Mesendoderm (in vitro differentiated cells): ENCODE results near the gene PRDX5.

Source experiments
- DNase-seq: peaks from one replicate; pipeline ENCODE4 v3.0.0; 2013
- H2AK5ac ChIP-seq: 2 replicates; pipeline ENCODE4 v1.6.1; 2013; ENCODE audit warnings: low read length, inconsistent platforms
- H2BK120ac ChIP-seq: 2 replicates; pipeline ENCODE4 v1.6.1; 2013; ENCODE audit warnings: low read depth, mild to moderate bottlenecking, low read length, moderate library complexity, mixed read lengths
- H2BK15ac ChIP-seq: replicated peaks from 2 replicates; pipeline ENCODE4 v1.6.1; 2013; ENCODE audit warnings: low read depth, mild to moderate bottlenecking, moderate library complexity
- H2BK5ac ChIP-seq: 2 replicates; pipeline ENCODE4 v1.6.1; 2013; ENCODE audit warnings: low read length, inconsistent platforms
- H3K18ac ChIP-seq: 2 replicates; pipeline ENCODE4 v1.6.1; 2013; ENCODE audit warnings: mild to moderate bottlenecking, low read length, mixed read lengths
- H3K23ac ChIP-seq: one replicate; pipeline ENCODE4 v1.6.1; 2013; ENCODE audit warnings: low read length
- H3K27ac ChIP-seq: 2 replicates; pipeline ENCODE4 v1.5.1; 2013; ENCODE audit warnings: low read depth, mild to moderate bottlenecking, inconsistent platforms, low read length, moderate library complexity
- H3K27me3 ChIP-seq: 2 replicates; pipeline ENCODE4 v1.6.1; 2013; ENCODE audit warnings: low read length, control low read depth, mild to moderate bottlenecking, inconsistent platforms; ENCODE audit not compliant: insufficient read depth, poor library complexity
- H3K36me3 ChIP-seq: 2 replicates; pipeline ENCODE4 v1.6.1; 2013; ENCODE audit warnings: low read length, inconsistent platforms; ENCODE audit not compliant: control insufficient read depth, insufficient read depth
- H3K4ac ChIP-seq: one replicate; pipeline ENCODE4 v1.6.1; 2013; ENCODE audit warnings: low read depth, mild to moderate bottlenecking, low read length, moderate library complexity
- H3K4me1 ChIP-seq: 2 replicates; pipeline ENCODE4 v1.6.1; 2013; ENCODE audit warnings: low read depth, low read length, inconsistent platforms; ENCODE audit not compliant: control insufficient read depth
- H3K4me2 ChIP-seq: 2 replicates; pipeline ENCODE4 v1.6.1; 2013; ENCODE audit warnings: low read length
- H3K4me3 ChIP-seq: 2 replicates; pipeline ENCODE4 v1.5.1; 2013; ENCODE audit warnings: mild to moderate bottlenecking, low read length
- H3K56ac ChIP-seq: one replicate; pipeline ENCODE4 v1.6.1; 2013; ENCODE audit warnings: low read length
- H3K79me1 ChIP-seq: 2 replicates; pipeline ENCODE4 v1.6.1; 2013; ENCODE audit warnings: low read length, inconsistent platforms
- H3K79me2 ChIP-seq: 2 replicates; pipeline ENCODE4 v1.6.1; 2013; ENCODE audit warnings: mild to moderate bottlenecking, low read length; ENCODE audit not compliant: control insufficient read depth, insufficient read depth
- H3K9ac ChIP-seq: 2 replicates; pipeline ENCODE4 v1.6.1; 2013; ENCODE audit warnings: low read length, inconsistent platforms
- H4K5ac ChIP-seq: one replicate; pipeline ENCODE4 v1.6.1; 2013; ENCODE audit warnings: low read length
- H4K8ac ChIP-seq: one replicate; pipeline ENCODE4 v1.6.1; 2013; ENCODE audit warnings: low read depth, mild to moderate bottlenecking, control low read depth, low read length, moderate library complexity
- WGBS: extraction: QIAGEN DNeasy Blood & Tissue Kit; methylation state at CpG from one replicate; pipeline ENCODE4 v1.1.7; 2013; ENCODE audit warnings: low lambda C conversion rate, missing lambda C conversion rate; ENCODE audit not compliant: insufficient coverage; ENCODE audit errors: extremely low coverage; 5-methylcytosine and 5-hydroxymethylcytosine counted together

PRDX5 gene

DNA sequence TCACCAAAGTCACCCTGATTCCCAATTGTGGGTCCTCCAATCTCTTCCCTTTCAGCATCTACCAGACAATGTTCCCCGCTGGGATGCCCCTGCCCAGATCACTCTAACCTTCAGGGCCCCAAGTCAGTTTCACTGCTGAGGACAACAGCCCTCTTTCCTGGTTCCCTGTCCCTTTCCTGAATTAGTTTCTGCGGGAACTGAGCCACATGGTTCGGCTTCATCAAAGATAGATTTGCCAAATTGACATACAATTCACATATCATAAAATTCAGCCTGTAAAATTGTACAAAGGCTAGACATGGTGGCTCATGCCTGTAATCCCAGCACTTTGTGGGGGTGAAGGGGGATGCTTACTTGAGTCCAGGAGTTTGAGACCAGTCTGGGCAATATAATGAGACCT lies 10.1 kb downstream of the PRDX5 start:
- WGBS, result no CpG with 5 or more reads among the region's 3 CpGs
- Histone ChIP-seq H3K56ac (no peak overlapping the region), H3K4ac (no peak overlapping the region)

DNA sequence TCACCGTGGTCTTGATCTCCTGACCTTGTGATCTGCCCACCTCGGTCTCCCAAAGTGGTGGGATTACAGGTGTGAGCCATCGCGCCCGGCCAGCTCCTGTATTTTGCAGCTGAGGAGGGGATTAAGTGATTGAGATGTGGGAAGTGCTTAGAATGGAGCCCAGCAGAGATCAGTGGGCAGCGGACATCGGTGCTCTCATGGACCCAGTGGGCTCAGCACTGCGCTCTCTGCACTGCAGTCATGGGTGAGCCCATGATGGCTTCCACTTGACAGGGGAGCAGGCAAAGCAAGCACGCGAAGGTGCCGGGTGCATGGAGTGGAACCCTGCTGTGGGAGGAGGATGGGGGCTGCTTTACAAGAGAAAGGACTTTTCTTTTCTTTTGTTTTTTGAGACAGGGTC lies 13.0 kb downstream of the PRDX5 start:
- Histone ChIP-seq H4K8ac (no peak overlapping the region), H3K27me3 (no peaks in the 10 kb centered on the region)
- WGBS, result no CpG with 5 or more reads among the region's 11 CpGs

More for the DNA sequence above, 10.1 kb downstream of the PRDX5 start:
- Histone ChIP-seq H2BK5ac (no peak overlapping the region), H3K18ac (no peak overlapping the region), H4K5ac (no peak overlapping the region), H4K8ac (no peak overlapping the region), H3K4me1 (peaks cover 2% of the 10 kb centered on the region), H3K36me3 (no peaks in the 10 kb centered on the region), H3K79me1 (no peaks in the 10 kb centered on the region), H3K79me2 (no peaks in the 10 kb centered on the region), H3K23ac (no peak overlapping the region), H3K27me3 (no peaks in the 10 kb centered on the region), H2BK15ac (no peak overlapping the region), H2AK5ac (no peak overlapping the region), H2BK120ac (no peak overlapping the region), H3K9ac (no peak overlapping the region), H3K27ac (no peak overlapping the region), H3K4me2 (no peak overlapping the region), H3K4me3 (no peak overlapping the region)
- DNase-seq, result no peak

DNA sequence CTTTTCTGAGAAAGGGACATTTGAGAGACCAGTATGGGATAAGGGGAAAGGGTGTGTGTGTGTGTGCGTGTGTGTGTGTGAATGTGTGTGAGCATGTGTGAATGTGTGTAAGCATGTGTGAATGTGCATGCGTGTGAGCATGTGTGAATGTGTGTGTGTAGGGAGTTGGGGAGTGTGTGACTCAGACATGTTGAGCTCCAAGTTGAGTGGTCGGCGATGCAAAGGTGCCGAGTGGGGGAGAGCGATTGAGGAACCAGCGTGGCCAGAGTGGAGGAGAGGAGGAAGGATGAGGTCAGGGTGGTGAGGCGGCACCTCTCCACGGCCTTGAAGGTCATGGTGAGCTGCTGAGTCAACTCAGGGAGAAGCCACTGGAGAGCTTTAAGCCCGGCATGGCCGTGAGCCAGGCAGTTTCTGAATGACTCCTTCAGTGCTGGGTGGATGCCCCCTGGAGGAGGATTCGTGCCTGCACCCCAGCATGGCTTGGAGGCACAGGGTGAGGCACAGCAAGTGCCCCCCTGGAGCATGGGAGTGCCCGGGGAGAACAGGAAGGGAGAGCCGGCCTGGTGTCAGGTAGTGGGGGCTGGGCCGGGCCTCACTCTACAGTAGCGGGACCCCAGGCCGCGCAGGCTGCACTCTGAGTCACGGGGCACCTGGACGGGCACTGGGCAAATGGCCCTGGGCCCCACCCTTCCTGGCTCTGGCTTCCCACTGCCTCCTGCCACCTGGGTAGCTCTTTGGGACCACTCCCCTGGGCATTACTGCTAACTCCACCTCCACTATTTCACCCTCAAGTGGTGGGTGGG lies 13.8 kb downstream of the PRDX5 start:
- no peak overlapping the region for H2BK15ac ChIP-seq
- H2BK5ac ChIP-seq, result no peak overlapping the region
- no peak overlapping the region for H4K8ac ChIP-seq
- no peaks in the 10 kb centered on the region for H3K36me3 ChIP-seq
- WGBS, result 100% methylated on average over 1 of the region's 20 CpGs
- H3K79me1 ChIP-seq, result no peaks in the 10 kb centered on the region
- no peak overlapping the region for H3K18ac ChIP-seq
- H3K23ac ChIP-seq, result peak overlapping the region; percentile 66
- H3K4ac ChIP-seq, result no peak overlapping the region
- H3K79me2 ChIP-seq, result no peaks in the 10 kb centered on the region
- H3K4me2 ChIP-seq, result no peak overlapping the region
- peak overlapping the region; percentile 90 for H2AK5ac ChIP-seq
- H3K4me1 ChIP-seq, result peaks cover 2% of the 10 kb centered on the region
- no peak overlapping the region for H3K9ac ChIP-seq
- peak; percentile 71 for DNase-seq
- H3K56ac ChIP-seq, result peak overlapping the region; percentile 79
- H3K27ac ChIP-seq, result no peak overlapping the region
- no peak overlapping the region for H3K4me3 ChIP-seq
- no peak overlapping the region for H2BK120ac ChIP-seq
- H3K27me3 ChIP-seq, result no peaks in the 10 kb centered on the region
- H4K5ac ChIP-seq, result no peak overlapping the region

More for the DNA sequence above, 13.0 kb downstream of the PRDX5 start:
- no peak overlapping the region for H3K4me2 ChIP-seq
- no peaks in the 10 kb centered on the region for H3K36me3 ChIP-seq
- H3K4me3 ChIP-seq, result no peak overlapping the region
- H2BK5ac ChIP-seq, result no peak overlapping the region
- no peak overlapping the region for H2AK5ac ChIP-seq
- H3K4ac ChIP-seq, result no peak overlapping the region
- no peak overlapping the region for H4K5ac ChIP-seq
- no peaks in the 10 kb centered on the region for H3K79me2 ChIP-seq
- H2BK120ac ChIP-seq, result no peak overlapping the region
- no peak overlapping the region for H3K9ac ChIP-seq
- no peak overlapping the region for H3K56ac ChIP-seq
- no peak overlapping the region for H3K18ac ChIP-seq
- H3K79me1 ChIP-seq, result no peaks in the 10 kb centered on the region
- H2BK15ac ChIP-seq, result no peak overlapping the region
- peaks cover 2% of the 10 kb centered on the region for H3K4me1 ChIP-seq
- DNase-seq, result no peak
- no peak overlapping the region for H3K27ac ChIP-seq
- no peak overlapping the region for H3K23ac ChIP-seq

DNA sequence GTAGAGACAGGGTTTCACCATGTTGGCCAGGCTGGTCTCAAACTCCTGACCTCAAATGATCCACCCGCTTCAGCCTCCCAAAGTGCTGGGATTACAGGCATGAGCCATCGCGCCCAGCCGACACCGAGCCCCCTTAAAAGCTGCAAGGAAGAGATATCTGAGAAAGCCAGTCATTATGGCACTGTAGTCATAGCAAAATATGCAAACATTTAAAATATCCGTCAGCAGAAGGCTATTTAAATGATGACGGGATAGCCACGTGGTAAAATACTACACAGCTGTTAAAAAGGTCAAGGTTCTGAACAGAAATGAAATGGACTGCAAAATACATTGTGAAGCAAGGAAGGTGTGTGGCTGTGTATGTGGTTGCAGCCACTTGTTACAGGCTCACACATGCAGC lies 15.6 kb downstream of the PRDX5 start:
- no CpG with 5 or more reads among the region's 8 CpGs for WGBS
- Histone ChIP-seq H3K4me2 (no peak overlapping the region), H3K56ac (no peak overlapping the region), H4K8ac (no peak overlapping the region), H2BK5ac (no peak overlapping the region), H3K4ac (no peak overlapping the region), H3K79me2 (no peaks in the 10 kb centered on the region), H3K23ac (no peak overlapping the region), H3K27ac (no peak overlapping the region), H2BK120ac (no peak overlapping the region), H3K79me1 (no peaks in the 10 kb centered on the region), H3K4me3 (no peak overlapping the region), H3K27me3 (no peaks in the 10 kb centered on the region), H4K5ac (no peak overlapping the region), H2BK15ac (no peak overlapping the region), H3K9ac (no peak overlapping the region), H2AK5ac (no peak overlapping the region), H3K4me1 (peaks cover 2% of the 10 kb centered on the region), H3K18ac (no peak overlapping the region), H3K36me3 (no peaks in the 10 kb centered on the region)
- DNase-seq, result no peak

DNA sequence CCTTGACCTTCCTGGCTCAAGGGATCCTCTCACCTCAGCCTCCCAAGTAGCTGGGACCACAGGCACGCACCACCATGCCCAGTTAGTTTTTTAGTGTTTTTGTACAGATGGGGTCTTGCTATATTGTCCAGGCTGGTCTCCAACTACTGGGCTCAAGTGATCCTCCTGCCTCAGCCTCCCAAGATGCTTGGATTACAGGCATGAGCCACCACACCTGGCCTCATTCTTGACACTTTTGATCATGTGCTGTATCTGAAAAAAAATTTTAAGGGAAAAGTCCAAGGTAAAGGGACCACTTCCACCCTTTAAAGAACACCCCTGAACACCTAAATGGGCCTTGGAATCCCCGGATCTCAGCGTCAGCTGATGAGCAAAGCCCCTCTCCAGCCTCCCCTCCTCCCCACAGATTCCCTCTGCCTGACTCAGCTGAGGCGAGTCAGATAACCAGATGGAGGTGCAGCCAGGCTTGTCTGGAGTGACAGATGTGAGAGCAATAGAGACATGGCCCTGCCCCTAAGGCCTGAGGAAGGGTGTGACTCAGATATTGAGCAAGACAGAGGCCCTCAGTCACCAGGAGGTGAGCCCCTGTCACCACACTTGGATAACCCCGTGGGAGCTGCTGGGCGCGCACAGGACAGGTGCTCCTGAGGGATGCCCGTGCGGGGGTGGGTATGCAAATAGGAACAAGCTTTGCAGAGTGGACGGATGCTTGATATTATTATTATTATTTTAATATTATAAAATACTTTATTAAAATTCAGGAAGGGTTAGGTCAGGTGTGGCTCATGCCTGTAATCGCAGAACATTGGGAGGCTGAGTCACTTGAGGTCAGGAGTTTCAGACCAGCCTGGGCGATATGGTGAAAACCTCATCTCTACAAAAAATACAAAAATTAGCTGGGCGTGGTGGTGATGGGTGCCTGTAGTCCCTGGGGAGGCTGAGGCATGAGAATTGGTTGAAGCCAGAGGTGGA lies 17.1 kb downstream of the PRDX5 start:
- no peak overlapping the region for H2BK120ac ChIP-seq
- no peak overlapping the region for H3K23ac ChIP-seq
- H3K79me2 ChIP-seq, result no peaks in the 10 kb centered on the region
- H3K79me1 ChIP-seq, result no peaks in the 10 kb centered on the region
- H3K4me1 ChIP-seq, result peaks cover 2% of the 10 kb centered on the region
- H3K4me2 ChIP-seq, result no peak overlapping the region
- H2AK5ac ChIP-seq, result no peak overlapping the region
- H3K36me3 ChIP-seq, result no peaks in the 10 kb centered on the region
- no CpG with 5 or more reads among the region's 13 CpGs for WGBS
- no peak overlapping the region for H3K4ac ChIP-seq
- no peak overlapping the region for H2BK15ac ChIP-seq
- no peak overlapping the region for H3K9ac ChIP-seq
- no peak overlapping the region for H4K5ac ChIP-seq
- no peak overlapping the region for H3K4me3 ChIP-seq
- H3K18ac ChIP-seq, result no peak overlapping the region
- no peak overlapping the region for H2BK5ac ChIP-seq
- no peak overlapping the region for H3K27ac ChIP-seq
- H4K8ac ChIP-seq, result no peak overlapping the region
- no peak overlapping the region for H3K56ac ChIP-seq
- H3K27me3 ChIP-seq, result no peaks in the 10 kb centered on the region
- peak; percentile 97 for DNase-seq
